Measurements from ENCODE around the gene CHST15. TPM values are rescaled to one million over a fixed set of nuclear protein-coding genes. Genes with fewer than 3 reads are reported as not detected.

The CHST15 gene
- polyA plus RNA-seq, 1 donor from 2014 or later: 0.79 TPM

- Histone ChIP-seq H3F3A (ENCODE audit: insufficient read depth, low read length, poor library complexity, severe bottlenecking) (no peaks in the 10 kb centered on the region), H3K9me3 (ENCODE audit: low read length) (no peaks in the 10 kb centered on the region), H3K79me2 (replicated peaks; ENCODE audit: insufficient read depth, low read length) (no peaks in the 10 kb centered on the region), H3K4me3 (ENCODE audit: low read length) (no peak overlapping the region), H3K27ac (ENCODE audit: low read length) (no peak overlapping the region), H3K9ac (ENCODE audit: low read length) (no peak overlapping the region), H3K4me2 (ENCODE audit: low read length) (no peak overlapping the region), H3K27me3 (ENCODE audit: insufficient read depth, low read depth, low read length) (no peaks in the 10 kb centered on the region), H4K20me1 (ENCODE audit: insufficient read depth) (no peaks in the 10 kb centered on the region), H3K9me2 (ENCODE audit: insufficient read depth, low read length) (no peaks in the 10 kb centered on the region), H3K36me3 (ENCODE audit: insufficient read depth, low read length) (no peaks in the 10 kb centered on the region), H2AFZ (ENCODE audit: low read depth, low read length) (no peak overlapping the region)
- no peak for TF ChIP-seq RAD21 (conservative IDR thresholded peaks at IDR 0.05)
- no peak for TF ChIP-seq CTCF (IDR thresholded peaks at IDR 0.05; ENCODE audit: poor library complexity, severe bottlenecking)
- no peak for TF ChIP-seq TAF1 (IDR thresholded peaks at IDR 0.05; ENCODE audit: low read depth)
- TF ChIP-seq SMC3 (conservative IDR thresholded peaks at IDR 0.05; ENCODE audit: poor library complexity): no peak
- no peak for TF ChIP-seq REST (IDR thresholded peaks at IDR 0.05; ENCODE audit: borderline replicate concordance)
- TF ChIP-seq POLR2AphosphoS5 (IDR thresholded peaks at IDR 0.05): no peak
- no peak for TF ChIP-seq MXI1 (conservative IDR thresholded peaks at IDR 0.05; ENCODE audit: poor library complexity, severe bottlenecking)
- no peak for TF ChIP-seq EP300 (conservative IDR thresholded peaks at IDR 0.05; ENCODE audit: poor library complexity, severe bottlenecking)
Measured at GRCh38 chr10:124128811-124129145, 35.4 kb upstream of the CHST15 start.

- H4K20me1 ChIP-seq (ENCODE audit: insufficient read depth): no peaks in the 10 kb centered on the region
- H3K27me3 ChIP-seq (ENCODE audit: insufficient read depth, low read depth, low read length): no peaks in the 10 kb centered on the region
- no peaks in the 10 kb centered on the region for H3F3A ChIP-seq (ENCODE audit: insufficient read depth, low read length, poor library complexity, severe bottlenecking)
- no peaks in the 10 kb centered on the region for H3K9me3 ChIP-seq (ENCODE audit: low read length)
- no peak overlapping the region for H3K27ac ChIP-seq (ENCODE audit: low read length)
- no peaks in the 10 kb centered on the region for H3K36me3 ChIP-seq (ENCODE audit: insufficient read depth, low read length)
- no peaks in the 10 kb centered on the region for H3K79me2 ChIP-seq (replicated peaks; ENCODE audit: insufficient read depth, low read length)
- no peak overlapping the region for H3K9ac ChIP-seq (ENCODE audit: low read length)
- H3K9me2 ChIP-seq (ENCODE audit: insufficient read depth, low read length): no peaks in the 10 kb centered on the region
- TF ChIP-seq EZH2 (IDR thresholded peaks at IDR 0.05; ENCODE audit: borderline replicate concordance, insufficient read depth, low read length, poor library complexity, severe bottlenecking): no peak
- TF ChIP-seq EP300 (conservative IDR thresholded peaks at IDR 0.05; ENCODE audit: poor library complexity, severe bottlenecking): no peak
- no peak for TF ChIP-seq CTCF (IDR thresholded peaks at IDR 0.05; ENCODE audit: poor library complexity, severe bottlenecking)
- TF ChIP-seq POLR2AphosphoS5 (IDR thresholded peaks at IDR 0.05): no peak
- TF ChIP-seq REST (IDR thresholded peaks at IDR 0.05; ENCODE audit: borderline replicate concordance): no peak
- TF ChIP-seq RAD21 (conservative IDR thresholded peaks at IDR 0.05): no peak
- no peak for TF ChIP-seq TAF1 (IDR thresholded peaks at IDR 0.05; ENCODE audit: low read depth)
- TF ChIP-seq SMC3 (conservative IDR thresholded peaks at IDR 0.05; ENCODE audit: poor library complexity): no peak
- TF ChIP-seq MXI1 (conservative IDR thresholded peaks at IDR 0.05; ENCODE audit: poor library complexity, severe bottlenecking): no peak
- no peak overlapping the region for H3K4me3 ChIP-seq (ENCODE audit: low read length)
- H3K4me2 ChIP-seq (ENCODE audit: low read length): no peak overlapping the region
- H2AFZ ChIP-seq (ENCODE audit: low read depth, low read length): no peak overlapping the region
Measured at GRCh38 chr10:124127965-124128810, 34.8 kb upstream of the CHST15 start.
